ENCODE results near the gene DYRK3. TPM values are rescaled to one million over a fixed set of nuclear protein-coding genes. Genes with fewer than 3 reads are reported as not detected.

The DYRK3 gene
- total and polyA plus RNA-seq, 8 donors: 1.2 to 21.9 (median 2.9) TPM; not detected in 1

DNA sequence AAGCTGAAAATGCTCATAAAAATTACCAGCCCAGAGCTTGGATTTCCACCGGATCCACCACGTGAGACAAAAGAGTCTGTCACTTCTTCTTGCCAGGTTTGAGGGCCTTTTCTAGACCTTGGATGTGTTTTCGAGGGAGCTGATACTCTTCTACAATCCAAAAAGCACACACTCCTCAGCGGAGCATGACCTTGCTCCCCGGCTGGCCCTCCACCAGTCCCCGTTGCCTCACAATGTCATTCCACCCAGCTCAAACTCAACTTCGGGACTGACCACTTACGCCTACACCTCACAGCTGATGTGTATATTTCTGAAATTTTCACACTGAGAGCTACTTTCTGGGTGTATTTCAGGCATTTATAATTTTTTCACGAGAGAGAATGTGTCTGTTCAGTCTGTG is 43.6 kb upstream of the DYRK3 start:
- intact Hi-C loops (cut with DNase I; ENCODE audit: low total_unique reads): no loop called here
- H3K4me1 ChIP-seq: peaks cover 0 to 50% (median 23%) of the 10 kb centered on the region in 4 donors
- peaks cover 38 to 97% (median 92%) of the 10 kb centered on the region in 4 donors for H3K36me3 ChIP-seq
- no peak for DNase-seq
- H3K4me3 ChIP-seq: no peak overlapping the region
- 89 to 94% (median 91%) methylated on average over 9 of the region's 9 CpGs for whole genome bisulfite sequencing, 5 donors
- no peaks in the 10 kb centered on the region for H3K27me3 ChIP-seq
- TF ChIP-seq POLR2AphosphoS5 (IDR thresholded peaks at IDR 0.05) (no peak), POLR2A (IDR thresholded peaks at IDR 0.05) (no peak), EP300 (IDR thresholded peaks at IDR 0.05) (no peak)
- TF ChIP-seq, protein P1, sequence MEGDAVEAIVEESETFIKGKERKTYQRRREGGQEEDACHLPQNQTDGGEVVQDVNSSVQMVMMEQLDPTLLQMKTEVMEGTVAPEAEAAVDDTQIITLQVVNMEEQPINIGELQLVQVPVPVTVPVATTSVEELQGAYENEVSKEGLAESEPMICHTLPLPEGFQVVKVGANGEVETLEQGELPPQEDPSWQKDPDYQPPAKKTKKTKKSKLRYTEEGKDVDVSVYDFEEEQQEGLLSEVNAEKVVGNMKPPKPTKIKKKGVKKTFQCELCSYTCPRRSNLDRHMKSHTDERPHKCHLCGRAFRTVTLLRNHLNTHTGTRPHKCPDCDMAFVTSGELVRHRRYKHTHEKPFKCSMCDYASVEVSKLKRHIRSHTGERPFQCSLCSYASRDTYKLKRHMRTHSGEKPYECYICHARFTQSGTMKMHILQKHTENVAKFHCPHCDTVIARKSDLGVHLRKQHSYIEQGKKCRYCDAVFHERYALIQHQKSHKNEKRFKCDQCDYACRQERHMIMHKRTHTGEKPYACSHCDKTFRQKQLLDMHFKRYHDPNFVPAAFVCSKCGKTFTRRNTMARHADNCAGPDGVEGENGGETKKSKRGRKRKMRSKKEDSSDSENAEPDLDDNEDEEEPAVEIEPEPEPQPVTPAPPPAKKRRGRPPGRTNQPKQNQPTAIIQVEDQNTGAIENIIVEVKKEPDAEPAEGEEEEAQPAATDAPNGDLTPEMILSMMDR (IDR thresholded peaks at IDR 0.05): no peak
- H3K9me3 ChIP-seq: no peaks in the 10 kb centered on the region
- peak overlapping the region in 1 of 5 donors; percentile 58 for H3K27ac ChIP-seq

- H3K4me1 ChIP-seq: peaks cover 0 to 40% (median 15%) of the 10 kb centered on the region in 4 donors
- H3K27me3 ChIP-seq: no peaks in the 10 kb centered on the region
- no peak for DNase-seq
- no peak overlapping the region for H3K4me3 ChIP-seq
- peaks cover 41 to 97% (median 92%) of the 10 kb centered on the region in 4 donors for H3K36me3 ChIP-seq
- no peaks in the 10 kb centered on the region for H3K9me3 ChIP-seq
- 90 to 97% (median 91%) methylated on average over 7 of the region's 7 CpGs for WGBS, 5 donors
- H3K27ac ChIP-seq: no peak overlapping the region
- intact Hi-C loops (cut with DNase I; ENCODE audit: low total_unique reads): no loop called here
- TF ChIP-seq EP300 (IDR thresholded peaks at IDR 0.05) (no peak), POLR2A (IDR thresholded peaks at IDR 0.05) (no peak), POLR2AphosphoS5 (IDR thresholded peaks at IDR 0.05) (no peak)
- TF ChIP-seq, protein P1 (IDR thresholded peaks at IDR 0.05): no peak
Measured at GRCh38 chr1:206593351-206593925, 41.9 kb upstream of the DYRK3 start.

DNA sequence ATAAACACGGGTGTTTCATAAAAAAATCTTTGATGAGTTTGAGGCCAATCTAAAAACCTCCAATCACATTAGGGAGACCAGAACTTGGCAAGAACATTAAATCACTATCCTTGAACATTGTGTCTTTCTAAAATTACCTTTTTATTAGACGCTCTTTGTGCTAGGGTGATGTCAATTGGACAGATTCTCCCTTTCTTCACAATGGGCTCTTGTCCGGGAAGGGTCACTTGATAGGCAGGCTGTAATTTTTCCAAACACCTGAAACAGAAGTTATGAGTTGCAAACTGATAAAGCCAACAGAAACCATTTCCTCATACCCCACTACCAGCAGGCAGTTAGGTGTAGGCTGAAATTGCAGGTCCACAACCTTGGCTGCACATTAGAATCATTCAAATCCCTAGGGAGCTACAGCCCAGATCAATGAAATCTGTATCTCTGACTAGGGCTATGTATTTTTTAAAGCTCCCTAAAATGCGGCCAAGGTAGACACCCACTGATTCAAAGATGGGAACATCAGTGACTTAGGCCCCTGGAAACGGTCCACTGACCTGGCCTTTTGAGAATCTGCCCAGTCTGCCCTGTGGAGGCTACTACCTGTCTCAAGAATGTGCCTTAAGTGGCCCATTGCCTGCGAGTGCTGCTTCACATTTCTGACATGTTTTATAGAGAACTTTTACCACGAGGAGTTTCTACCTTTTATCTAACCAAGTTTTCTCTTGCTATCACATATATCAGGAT is 39.6 kb upstream of the DYRK3 start:
- WGBS, 5 donors: 78 to 90% (median 83%) methylated on average over 7 of the region's 7 CpGs
- H3K36me3 ChIP-seq: peaks cover 64 to 100% (median 100%) of the 10 kb centered on the region in 4 donors
- H3K9me3 ChIP-seq: no peaks in the 10 kb centered on the region
- no peak overlapping the region for H3K27ac ChIP-seq
- no peak overlapping the region for H3K4me3 ChIP-seq
- H3K27me3 ChIP-seq: no peaks in the 10 kb centered on the region
- H3K4me1 ChIP-seq: peaks cover 0 to 17% (median 1%) of the 10 kb centered on the region in 4 donors
- intact Hi-C loops (cut with DNase I; ENCODE audit: low total_unique reads): no loop called here
- no peak for DNase-seq
- TF ChIP-seq EP300 (IDR thresholded peaks at IDR 0.05): no peak
- TF ChIP-seq, protein P1 (IDR thresholded peaks at IDR 0.05): no peak
- TF ChIP-seq POLR2A (IDR thresholded peaks at IDR 0.05): no peak
- TF ChIP-seq POLR2AphosphoS5 (IDR thresholded peaks at IDR 0.05): no peak

DNA sequence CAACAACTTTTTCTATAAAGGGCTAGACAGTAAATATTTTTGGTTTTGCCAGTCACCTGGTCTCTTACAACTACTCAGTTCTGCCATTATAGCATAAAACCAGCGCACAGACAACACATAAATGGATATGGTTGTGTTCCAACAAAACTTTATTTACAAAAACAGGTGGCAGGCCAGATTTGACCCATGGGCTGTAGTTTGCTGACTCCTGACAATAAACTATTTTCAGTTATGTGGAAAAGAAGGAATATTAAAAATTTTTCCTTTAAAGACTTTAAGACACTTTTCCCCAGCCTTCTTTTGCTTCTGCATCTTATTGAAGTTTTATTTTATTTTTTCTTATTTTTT is 39.0 kb upstream of the DYRK3 start:
- H3K36me3 ChIP-seq: peaks cover 70 to 100% (median 100%) of the 10 kb centered on the region in 4 donors
- no peaks in the 10 kb centered on the region for H3K27me3 ChIP-seq
- DNase-seq: no peak

More for the DNA sequence above, 39.0 kb upstream of the DYRK3 start:
- H3K4me1 ChIP-seq: peaks cover 0 to 11% (median 0%) of the 10 kb centered on the region in 4 donors
- no peak overlapping the region for H3K4me3 ChIP-seq
- H3K9me3 ChIP-seq: no peaks in the 10 kb centered on the region
- no peak overlapping the region for H3K27ac ChIP-seq
- intact Hi-C loops (cut with DNase I; ENCODE audit: low total_unique reads): no loop called here
- 91 to 100% (median 97%) methylated on average over 1 of the region's 1 CpG for whole genome bisulfite sequencing, 5 donors
- no peak for TF ChIP-seq POLR2A (IDR thresholded peaks at IDR 0.05)
- TF ChIP-seq, protein P1 (IDR thresholded peaks at IDR 0.05): no peak
- TF ChIP-seq POLR2AphosphoS5 (IDR thresholded peaks at IDR 0.05): no peak

Data from stomach (tissue), 9 donors.